EL (cell line): ENCODE measurements around the gene SF3B2.

Experiments
- DNase-seq: peaks from one replicate; pipeline ENCODE4 v3.0.0-alpha.2; 2016

Gene SF3B2

GRCh38 chr11:66051371-66051765, 796 bp upstream of the SF3B2 start:
- no peak for DNase-seq

- DNase-seq: no peak
Measured at GRCh38 chr11:66052664-66052982, 459 bp downstream of the SF3B2 start.

GRCh38 chr11:66055021-66055420, 2.9 kb downstream of the SF3B2 start:
- DNase-seq: no peak

GRCh38 chr11:66056501-66056900, 4.3 kb downstream of the SF3B2 start:
- DNase-seq: no peak

- DNase-seq: no peak
Measured at GRCh38 chr11:66059966-66060680, 8.0 kb downstream of the SF3B2 start.

GRCh38 chr11:66061268-66061667, 9.1 kb downstream of the SF3B2 start:
- no peak for DNase-seq

GRCh38 chr11:66062408-66062807, 10.2 kb downstream of the SF3B2 start:
- DNase-seq: no peak

- no peak for DNase-seq
Measured at GRCh38 chr11:66063900-66064299, 11.7 kb downstream of the SF3B2 start.

- no peak for DNase-seq
Measured at GRCh38 chr11:66064571-66064970, 12.4 kb downstream of the SF3B2 start.

GRCh38 chr11:66066751-66067150, 14.6 kb downstream of the SF3B2 start:
- no peak for DNase-seq

- DNase-seq: no peak
Measured at GRCh38 chr11:66067640-66068039, 15.5 kb downstream of the SF3B2 start.

- DNase-seq: peak; percentile 72
Measured at GRCh38 chr11:66068154-66068821, 16.1 kb downstream of the SF3B2 start.

GRCh38 chr11:66068923-66069714, 17.0 kb downstream of the SF3B2 start:
- DNase-seq: peak; percentile 87

- peak; percentile 86 for DNase-seq
Measured at GRCh38 chr11:66069715-66070603, 17.8 kb downstream of the SF3B2 start, which contains the start of gene PACS1. Gene PACS1, plus strand, starts transcription at chr11:66070272. Its CDS starts 215 bp downstream, at chr11:66070487.

- DNase-seq: peak; percentile 55
Measured at GRCh38 chr11:66070604-66071380, 18.6 kb downstream of the SF3B2 start.

GRCh38 chr11:66071381-66071801, 19.2 kb downstream of the SF3B2 start:
- DNase-seq: no peak

- DNase-seq: peak; percentile 44
Measured at GRCh38 chr11:66072081-66072480, 19.9 kb downstream of the SF3B2 start.

GRCh38 chr11:66072518-66072917, 20.4 kb downstream of the SF3B2 start:
- DNase-seq: no peak

GRCh38 chr11:66073669-66074068, 21.5 kb downstream of the SF3B2 start:
- DNase-seq: no peak

GRCh38 chr11:66075273-66075672, 23.1 kb downstream of the SF3B2 start:
- DNase-seq: no peak

- peak; percentile 65 for DNase-seq
Measured at GRCh38 chr11:66076561-66076960, 24.4 kb downstream of the SF3B2 start.

- no peak for DNase-seq
Measured at GRCh38 chr11:66077927-66078326, 25.8 kb downstream of the SF3B2 start.
